HG03571 (cell line): ENCODE results near the gene PTPRN2.
"Not testable (repeated sequence)": the region's sequence is repeated elsewhere in the genome, so short reads cannot be mapped to it uniquely, and the experiment has no call there.

Experiments used
- ATAC-seq: cut with Tn5 transposase; IDR thresholded peaks from one replicate; pipeline ENCODE4 v1.9.1; 2021; ENCODE audit not compliant: unreplicated experiment

The PTPRN2 gene

DNA sequence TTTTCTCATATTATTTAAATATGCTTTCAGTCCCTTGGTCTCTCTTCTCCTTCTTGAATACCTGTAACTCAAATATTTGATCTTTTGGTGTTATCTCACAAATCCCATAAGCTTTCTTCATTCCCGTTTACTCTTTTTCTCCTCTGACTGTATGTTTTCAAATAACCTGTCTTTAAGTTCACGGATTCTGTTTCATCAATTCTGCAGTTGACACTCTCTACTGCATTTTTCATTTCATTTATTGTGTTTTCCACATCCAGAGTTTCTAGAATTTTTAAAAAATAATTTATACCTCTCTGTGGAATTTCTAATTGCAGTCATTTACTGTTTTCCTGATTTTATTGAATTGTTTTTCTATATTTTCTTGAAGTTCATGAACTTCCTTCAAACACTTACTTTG, 298.4 kb downstream of the PTPRN2 start:
- ATAC-seq = no peak

DNA sequence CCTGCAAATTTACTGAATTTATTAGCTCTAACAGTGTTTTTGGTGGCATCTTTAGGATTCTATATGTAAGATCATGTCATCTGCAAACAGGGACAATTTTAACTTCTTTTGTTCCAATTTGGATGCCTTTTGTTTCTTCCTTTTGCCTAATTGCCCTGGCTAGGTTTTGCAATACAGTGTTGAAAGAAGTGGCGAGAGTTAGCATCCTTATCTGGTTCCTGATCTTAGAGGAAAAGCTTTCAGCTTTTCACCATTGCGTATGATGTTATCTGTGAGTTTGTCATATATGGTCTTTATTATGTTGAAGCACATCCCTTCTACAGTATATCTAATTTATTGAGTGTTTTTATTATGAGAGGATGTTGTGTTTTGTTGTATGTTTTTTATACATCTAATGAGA, 301.4 kb downstream of the PTPRN2 start:
- ATAC-seq = no peak

GRCh38 chr7:158285383-158285770, 302.2 kb downstream of the PTPRN2 start:
- ATAC-seq = no peak

DNA sequence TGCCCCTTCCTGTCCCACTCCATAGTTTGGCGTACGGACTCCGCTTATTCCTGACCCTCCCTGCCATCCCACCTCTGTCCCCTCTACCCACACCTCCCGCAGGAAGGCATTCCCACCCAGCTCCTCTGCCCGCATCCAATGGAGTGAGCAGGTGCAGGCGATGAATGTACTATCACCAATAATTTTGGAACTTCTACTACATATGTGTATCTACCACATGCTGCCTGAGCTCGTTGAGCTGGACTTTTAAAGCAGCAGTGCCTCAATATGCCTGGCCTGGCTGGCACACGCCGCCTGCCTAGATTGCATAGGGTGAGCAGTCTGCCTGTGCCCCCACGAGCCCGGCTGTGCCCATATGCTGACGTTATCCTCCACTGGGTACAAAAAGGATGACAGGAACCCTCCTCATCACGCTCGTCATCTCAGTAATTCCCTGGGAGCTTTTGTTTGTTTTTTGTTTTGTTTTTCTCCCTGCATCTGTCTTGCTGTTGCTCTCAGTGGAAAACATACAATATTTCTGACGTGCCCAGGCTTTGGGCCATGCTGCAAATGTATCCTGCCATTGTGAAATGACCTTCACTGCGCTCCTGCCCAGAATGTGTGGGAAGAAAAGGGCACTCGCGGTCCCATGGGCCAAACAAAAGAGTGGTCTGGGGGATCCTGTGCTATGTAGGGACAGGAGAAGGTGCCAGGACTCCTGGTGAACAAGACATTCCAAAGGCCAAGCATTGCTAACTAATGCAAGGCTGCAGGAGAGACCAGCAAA, 302.8 kb downstream of the PTPRN2 start:
- ATAC-seq = no peak

DNA sequence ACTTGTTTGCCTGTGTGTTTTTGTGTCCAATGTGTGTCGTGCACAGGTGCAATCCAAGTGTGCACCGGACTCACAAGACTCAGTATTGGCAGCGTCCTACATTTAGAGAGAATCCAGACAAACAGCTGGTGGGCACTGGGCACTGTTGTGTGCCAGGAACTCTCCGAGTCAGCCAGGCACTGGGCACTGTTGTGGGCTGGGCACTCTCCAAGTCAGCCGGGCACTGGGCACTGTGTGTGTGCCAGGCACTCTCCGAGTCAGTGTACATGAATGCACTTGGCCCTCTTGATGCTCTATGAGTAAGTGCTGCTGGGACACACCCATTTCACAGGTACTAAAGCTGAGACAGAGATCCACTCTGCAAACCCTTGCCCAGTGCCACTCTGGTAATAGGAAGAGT, 303.5 kb downstream of the PTPRN2 start:
- no peak for ATAC-seq

DNA sequence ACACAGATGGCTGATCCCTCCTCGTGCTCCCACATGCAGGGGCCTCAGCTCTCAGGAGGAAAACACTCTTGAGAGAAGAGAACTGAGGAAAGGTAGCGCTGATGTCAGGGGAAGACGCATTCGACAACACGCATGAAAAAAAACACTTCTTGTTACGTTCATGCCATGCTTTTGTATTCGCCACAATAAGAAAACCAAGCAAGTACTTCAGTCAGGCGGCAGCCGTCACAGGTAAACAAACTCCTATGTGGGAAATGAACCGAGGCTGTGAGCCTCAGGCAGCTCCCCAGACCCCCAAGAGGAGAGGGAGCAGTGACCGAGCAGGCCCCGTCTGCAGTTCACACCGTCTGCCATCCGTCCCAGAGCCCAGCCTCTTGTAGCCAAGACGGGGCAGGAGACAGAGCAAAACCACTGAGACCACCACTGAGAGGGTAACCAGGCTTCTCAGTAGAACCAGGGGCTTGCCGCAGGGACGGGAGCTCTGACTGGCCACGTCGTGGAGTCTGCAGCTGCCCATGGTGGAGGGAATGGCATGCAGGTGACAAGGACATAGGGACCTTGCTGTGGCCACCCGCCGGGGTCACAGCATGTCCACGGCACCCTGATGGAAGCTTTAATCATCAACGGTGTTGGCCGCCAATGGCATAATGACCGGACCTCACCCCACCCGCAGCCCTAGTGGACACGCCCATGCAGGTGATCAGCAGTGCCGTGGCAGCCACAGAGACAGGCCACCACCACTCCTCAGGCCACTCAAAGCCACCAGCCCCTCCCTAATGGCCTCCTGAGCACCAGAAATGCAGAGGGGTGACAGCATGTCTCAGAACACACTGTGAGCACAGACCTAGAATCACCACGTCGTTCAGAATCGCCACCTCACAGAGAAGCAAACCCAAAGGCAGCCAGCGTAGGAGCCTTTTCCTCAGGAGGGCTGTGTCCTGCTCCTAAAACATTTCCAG, 304.3 kb downstream of the PTPRN2 start:
- no peak for ATAC-seq

- ATAC-seq = no peak
These were observed 305.1 kb downstream of the PTPRN2 start for GRCh38 chr7:158282461-158283001.

- no peak for ATAC-seq
These were observed 306.2 kb downstream of the PTPRN2 start for GRCh38 chr7:158281441-158281840.

DNA sequence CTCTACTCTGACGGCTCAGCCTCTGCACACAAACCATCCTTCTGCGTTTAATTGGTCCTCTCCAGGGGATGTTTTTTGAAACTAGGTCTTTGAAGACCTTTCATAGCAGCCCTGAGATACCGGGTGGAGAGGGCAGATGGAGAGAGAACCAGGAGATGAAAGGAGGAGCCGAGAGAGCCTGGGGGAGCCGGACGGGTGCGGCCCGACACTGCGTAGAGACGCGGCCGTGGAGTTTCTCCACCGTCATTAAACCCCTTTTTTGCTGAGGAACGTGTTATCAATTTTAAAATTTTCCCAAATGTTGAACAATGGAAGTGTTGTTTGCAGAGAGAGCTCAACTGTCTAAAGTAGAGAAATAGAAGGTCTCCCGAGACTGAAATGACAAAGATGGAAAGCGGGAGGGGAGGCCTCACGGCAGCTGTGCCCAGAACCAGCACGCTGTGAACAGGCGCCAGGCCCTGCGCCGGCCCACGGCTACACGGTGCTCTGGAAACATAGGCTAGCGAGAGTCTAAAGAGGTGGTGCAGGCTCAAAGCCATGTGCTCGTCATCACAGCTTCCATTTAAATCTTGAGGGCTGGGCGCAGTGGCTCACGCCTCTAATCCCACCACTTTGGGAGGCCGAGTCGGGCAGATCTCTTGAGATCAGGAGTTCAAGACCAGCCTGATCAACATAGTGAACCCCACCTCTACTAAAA, 307.0 kb downstream of the PTPRN2 start:
- no peak for ATAC-seq

- no peak for ATAC-seq
These were observed 307.8 kb downstream of the PTPRN2 start for GRCh38 chr7:158279539-158280447.

- no peak for ATAC-seq
These were observed 308.8 kb downstream of the PTPRN2 start for GRCh38 chr7:158278745-158279320.

DNA sequence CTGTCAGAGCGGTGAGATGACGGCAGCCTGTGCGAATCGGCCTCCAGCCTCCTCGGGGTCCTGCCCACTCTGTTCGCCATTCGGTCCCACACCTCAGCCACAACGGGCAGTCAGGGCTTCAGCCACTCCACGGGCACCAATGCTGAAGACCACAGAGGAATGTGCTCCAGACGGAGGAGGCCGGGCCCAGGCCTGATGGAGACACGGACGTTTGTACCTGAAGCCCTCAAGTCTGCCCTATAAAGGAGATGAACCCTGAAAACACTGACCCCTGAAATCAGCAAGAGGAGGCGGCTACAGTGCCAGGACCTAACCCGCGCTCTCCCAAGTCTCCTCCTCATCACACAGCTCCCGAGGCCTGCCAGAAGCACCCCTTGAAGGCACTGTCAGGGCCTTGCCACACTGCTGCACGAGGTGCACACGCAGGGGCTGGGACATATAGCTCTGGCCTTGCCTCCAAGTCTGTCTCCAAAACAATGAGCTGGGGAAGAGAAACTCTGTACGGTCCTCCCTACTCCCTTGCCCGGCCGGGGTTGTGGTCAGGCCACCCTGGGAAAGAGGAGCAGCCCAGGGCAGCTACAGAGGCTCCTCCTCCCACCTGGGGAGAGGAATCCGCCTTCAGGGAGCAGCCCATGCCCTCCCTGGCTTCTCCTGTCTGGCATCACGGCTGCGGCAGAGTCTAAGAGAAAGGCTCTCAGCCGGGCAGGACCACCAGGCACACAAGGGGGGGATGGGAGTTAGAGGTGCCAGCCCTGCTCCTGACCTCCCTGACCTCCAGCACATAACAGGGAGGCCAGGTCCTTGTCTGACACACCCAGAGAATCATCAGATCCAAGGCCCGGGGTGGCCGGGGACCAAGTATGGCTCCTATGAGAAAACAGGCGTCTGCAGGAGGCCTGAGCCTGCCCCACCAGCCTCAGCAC, 310.1 kb downstream of the PTPRN2 start:
- ATAC-seq = no peak

GRCh38 chr7:158276414-158277218, 311.0 kb downstream of the PTPRN2 start:
- no peak for ATAC-seq

DNA sequence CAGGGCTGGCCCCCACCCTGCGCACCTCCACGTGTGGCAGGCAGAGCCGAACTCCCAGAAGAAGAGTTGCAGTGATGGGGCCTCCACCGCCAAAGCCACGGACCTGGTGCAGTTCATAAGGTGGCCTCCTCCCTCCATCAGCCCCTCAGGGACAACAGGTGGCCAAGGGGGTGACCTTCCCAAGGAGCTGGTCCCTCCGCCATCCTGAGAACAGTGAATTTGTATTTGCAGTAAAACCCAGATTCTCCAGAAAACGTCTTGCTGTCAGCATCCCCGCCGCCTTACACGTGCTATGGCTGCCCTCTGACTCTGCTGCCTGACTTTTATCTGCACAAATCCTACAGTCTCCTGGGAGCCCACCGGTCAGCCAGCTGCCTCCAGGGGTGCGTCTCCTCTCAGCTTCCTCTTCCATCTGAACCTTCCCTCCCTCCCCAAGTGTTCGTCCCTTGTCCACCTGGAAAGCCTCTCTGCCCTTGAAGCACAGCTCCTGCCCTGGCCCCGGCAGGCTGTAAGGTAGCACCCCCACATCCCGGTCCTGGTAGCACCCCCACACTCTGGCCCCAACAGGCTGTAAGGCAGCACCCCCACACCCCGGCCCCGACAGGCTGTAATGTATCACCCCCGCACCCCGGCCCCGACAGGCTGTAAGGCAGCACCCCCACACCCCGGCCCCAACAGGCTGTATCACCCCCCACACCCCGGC, 311.8 kb downstream of the PTPRN2 start:
- no peak for ATAC-seq

GRCh38 chr7:158274996-158275395, 312.6 kb downstream of the PTPRN2 start:
- no peak for ATAC-seq

DNA sequence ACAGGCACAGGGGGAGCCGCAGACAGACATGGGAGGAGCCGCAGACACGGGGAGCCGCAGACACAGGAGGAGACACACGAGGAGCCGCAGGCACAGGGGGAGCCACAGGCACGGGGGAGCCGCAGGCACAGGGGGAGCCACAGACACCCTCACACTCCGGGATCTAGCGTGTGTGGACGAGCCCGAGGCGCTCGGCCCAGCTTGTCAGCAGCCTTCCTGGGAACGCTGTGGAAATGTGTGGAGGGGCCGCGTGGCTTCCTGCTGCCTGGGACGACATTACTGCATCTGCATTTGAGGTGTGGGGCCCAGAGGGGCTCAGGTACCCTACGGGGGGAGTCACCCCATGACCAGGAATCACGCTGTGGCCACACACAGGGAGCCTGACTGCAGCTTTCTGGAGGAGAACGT, 313.2 kb downstream of the PTPRN2 start:
- ATAC-seq = no peak

DNA sequence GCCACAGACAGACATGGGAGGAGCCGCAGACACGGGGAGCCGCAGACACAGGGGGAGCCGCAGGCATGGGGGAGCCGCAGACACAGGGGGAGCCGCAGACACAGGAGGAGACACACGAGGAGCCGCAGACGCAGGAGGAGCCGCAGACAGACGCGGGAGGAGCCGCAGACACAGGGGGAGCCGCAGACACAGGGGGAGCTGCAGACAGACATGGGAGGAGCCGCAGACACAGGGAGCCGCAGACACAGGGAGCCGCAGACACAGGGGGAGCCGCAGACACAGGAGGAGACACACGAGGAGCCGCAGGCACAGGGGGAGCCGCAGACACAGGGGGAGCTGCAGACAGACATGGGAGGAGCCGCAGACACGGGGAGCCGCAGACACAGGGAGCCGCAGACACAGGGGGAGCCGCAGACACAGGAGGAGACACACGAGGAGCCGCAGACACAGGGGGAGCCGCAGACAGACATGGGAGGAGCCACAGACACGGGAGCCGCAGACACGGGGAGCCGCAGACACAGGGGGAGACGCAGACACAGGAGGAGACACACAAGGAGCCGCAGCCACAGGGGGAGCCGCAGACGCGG, 313.8 kb downstream of the PTPRN2 start:
- ATAC-seq = not testable (repeated sequence)
